Activated naive CD8-positive, alpha-beta T cell treated with anti-CD3 and anti-CD28 coated beads, Interleukin-2, amount 50 U/mL, for 16 hours (primary cell): ENCODE data around the gene SLC16A3.
A peak's percentile ranks its signal among the peaks of the same experiment; 100 is the strongest.

Experiments used
- DNase-seq: peaks from one replicate; pipeline ENCODE4 v3.0.0-alpha.2; 2020; ENCODE audit warnings: low read depth, low spot score

Gene SLC16A3

GRCh38 chr17:82223517-82223916 is 5.3 kb upstream of the SLC16A3 start:
- DNase-seq = no peak

- no peak for DNase-seq
Observed at GRCh38 chr17:82224666-82225065, 4.2 kb upstream of the SLC16A3 start.

DNA sequence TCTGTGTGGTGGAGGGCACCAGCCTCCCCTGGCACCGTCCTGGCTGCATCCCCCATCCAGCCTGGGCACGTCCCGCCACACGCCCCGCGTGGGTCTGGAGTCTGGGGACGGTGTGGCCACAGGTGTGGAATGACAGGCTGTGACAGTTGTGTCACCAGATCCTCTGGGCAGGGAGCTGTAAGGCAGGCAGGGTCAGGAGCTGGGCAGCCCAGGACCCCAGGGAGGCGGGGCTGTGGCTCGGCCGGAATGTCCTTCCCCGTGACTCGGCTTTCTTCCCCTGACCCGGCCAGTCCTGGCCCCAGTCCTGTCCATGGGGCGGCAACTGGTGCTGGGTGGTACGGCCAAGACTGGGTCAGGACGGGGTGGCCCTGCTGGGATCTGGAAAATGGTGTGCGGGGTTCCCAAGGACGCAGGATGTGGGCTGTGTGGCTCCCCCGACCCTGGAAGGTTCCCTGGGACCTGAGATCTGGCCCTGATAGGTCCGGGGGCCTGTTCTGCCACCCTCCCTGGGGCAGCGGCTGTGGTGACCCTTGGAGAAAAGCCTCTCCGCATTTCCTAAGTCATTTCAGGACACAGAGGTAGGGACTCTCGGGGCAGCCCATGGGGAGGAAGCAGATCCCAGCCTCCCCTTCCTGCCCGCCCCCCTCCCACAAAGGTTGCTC is 3.3 kb upstream of the SLC16A3 start:
- DNase-seq = no peak

DNA sequence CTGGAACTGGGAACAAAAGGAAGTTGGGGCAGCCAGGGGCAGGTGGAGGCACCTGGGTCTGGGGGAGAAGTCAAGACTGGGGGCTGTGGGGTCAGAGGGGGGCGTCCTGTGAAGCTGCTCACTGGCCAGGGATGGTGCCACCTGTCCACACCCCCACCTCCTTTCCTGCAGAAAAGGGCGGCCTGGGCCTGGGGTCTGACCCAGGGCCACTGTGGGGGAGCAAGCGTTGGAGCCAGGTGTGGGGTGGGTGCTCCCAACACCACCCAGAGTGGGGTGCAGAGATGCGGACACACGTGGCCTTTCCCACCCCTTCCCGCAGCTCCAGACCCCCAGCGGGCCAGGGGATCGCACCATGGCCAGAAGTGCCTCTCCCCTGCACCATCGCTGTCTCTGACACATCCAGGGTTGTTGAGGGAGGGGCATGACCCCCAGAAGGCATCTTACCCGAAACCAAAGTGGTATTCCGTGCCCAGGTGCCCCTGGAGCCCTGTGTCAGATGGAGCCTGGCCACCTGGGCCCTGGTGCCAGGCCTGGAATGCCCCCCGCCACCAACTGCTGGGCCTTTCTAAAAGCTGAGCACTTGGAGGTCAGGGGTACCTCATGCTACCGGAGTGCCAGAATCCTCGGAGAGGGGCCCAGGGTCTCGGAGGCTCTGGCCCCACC is 2.6 kb upstream of the SLC16A3 start:
- no peak for DNase-seq

GRCh38 chr17:82226809-82227628 is 1.8 kb upstream of the SLC16A3 start:
- no peak for DNase-seq

- DNase-seq = no peak
Observed at GRCh38 chr17:82227629-82228277, 1.1 kb upstream of the SLC16A3 start.

- DNase-seq = no peak
Observed at GRCh38 chr17:82228278-82228841, 482 bp upstream of the SLC16A3 start.

- DNase-seq = no peak
Observed at GRCh38 chr17:82229698-82230608, 1.1 kb downstream of the SLC16A3 start.

DNA sequence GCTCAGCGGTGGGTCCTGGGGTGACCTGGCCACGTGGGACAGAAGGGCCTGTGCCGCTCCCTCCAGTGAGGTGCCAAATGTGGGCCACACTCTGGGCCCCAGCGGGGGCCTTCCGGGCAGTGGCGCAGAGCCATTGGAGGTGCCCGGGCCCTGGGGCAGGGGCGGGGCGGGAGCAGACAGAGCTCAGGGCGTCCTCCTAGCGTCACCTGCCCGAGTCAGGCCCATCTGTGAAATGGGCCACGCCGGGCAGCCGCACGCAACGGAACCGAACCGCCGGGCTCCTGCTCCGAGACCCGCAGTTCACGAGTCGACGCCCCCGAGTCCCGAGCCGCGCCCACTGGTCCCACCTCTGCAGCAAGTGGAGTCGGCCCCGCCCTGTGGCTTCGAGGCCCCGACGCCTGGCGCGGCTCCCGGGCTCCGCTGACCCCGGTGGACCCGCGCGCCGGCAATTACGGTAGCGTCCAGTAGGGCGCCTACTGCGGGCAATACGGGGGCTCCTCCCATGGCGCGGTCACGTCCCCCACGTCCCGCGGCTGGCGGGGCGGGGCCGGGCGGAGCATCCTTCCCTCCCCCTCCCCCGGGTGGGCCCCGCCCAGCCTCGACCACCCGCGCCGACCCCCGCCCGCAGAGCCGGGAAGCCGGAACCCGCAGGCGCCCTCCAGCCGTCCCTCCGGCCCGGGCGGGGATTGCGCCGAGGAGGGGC is 1.9 kb downstream of the SLC16A3 start:
- peak; percentile 21 for DNase-seq

GRCh38 chr17:82231312-82231561 is 2.4 kb downstream of the SLC16A3 start:
- no peak for DNase-seq

GRCh38 chr17:82231562-82232321 is 2.9 kb downstream of the SLC16A3 start:
- no peak for DNase-seq

DNA sequence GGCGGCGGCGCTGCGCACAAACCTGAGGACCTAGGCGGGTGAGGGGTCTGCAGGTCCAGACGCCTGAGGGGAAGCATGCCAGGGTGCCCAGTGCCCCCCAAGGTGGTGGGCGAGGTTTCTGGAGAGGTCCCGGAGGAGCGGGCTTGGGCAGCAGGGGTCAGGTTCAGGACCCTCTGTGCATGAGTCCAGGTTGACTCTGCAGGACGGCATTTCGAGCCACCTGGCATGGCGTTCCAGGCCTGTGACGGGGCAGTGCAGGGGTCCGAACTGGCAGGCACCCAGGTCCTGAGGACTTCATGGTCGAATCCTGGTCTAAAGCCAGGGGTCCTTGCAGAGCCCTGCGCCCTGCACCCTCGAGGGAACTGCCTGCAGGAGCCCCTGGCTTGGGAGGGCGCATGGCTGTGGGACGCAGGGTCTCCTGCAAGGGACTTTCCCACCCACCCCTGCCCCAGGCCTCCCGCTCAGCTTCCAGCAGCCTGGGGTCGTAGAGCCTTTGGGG is 3.5 kb downstream of the SLC16A3 start:
- DNase-seq = no peak

- no peak for DNase-seq
Observed at GRCh38 chr17:82232876-82233785, 4.3 kb downstream of the SLC16A3 start.

GRCh38 chr17:82234211-82235055 is 5.6 kb downstream of the SLC16A3 start:
- DNase-seq = no peak

- no peak for DNase-seq
Observed at GRCh38 chr17:82235056-82235774, 6.4 kb downstream of the SLC16A3 start.

GRCh38 chr17:82235775-82236141 is 6.9 kb downstream of the SLC16A3 start:
- DNase-seq = no peak
